Epithelial cell of proximal tubule (primary cell): ENCODE results near the gene ZZZ3. TPM values are rescaled to one million over a fixed set of nuclear protein-coding genes. Genes with fewer than 3 reads are reported as not detected.

ENCODE experiments used
- DNase-seq: peaks from one replicate; pipeline ENCODE4 v3.0.0-alpha.2; 2011; ENCODE audit warnings: low read depth
- H3K4me3 ChIP-seq: 2 replicates; pipeline ENCODE4 v1.5.1; 2011; ENCODE audit warnings: low read depth, mild to moderate bottlenecking, low read length
- total RNA-seq: library from RNA; depleted of rRNA; stranded (reverse); fragments of >200 nt; gene quantifications from 2 replicates; pipeline ENCODE4 v1.2.3, GENCODE V29; 2015
- TF ChIP-seq, protein P1 (sequence below): conservative IDR thresholded peaks from 2 replicates; pipeline ENCODE4 v1.5.1; 2012; ENCODE audit warnings: low read depth, mild to moderate bottlenecking, low read length

The ZZZ3 gene
- total RNA-seq, 1 donor from 2014 or later, result 32.1 TPM

DNA sequence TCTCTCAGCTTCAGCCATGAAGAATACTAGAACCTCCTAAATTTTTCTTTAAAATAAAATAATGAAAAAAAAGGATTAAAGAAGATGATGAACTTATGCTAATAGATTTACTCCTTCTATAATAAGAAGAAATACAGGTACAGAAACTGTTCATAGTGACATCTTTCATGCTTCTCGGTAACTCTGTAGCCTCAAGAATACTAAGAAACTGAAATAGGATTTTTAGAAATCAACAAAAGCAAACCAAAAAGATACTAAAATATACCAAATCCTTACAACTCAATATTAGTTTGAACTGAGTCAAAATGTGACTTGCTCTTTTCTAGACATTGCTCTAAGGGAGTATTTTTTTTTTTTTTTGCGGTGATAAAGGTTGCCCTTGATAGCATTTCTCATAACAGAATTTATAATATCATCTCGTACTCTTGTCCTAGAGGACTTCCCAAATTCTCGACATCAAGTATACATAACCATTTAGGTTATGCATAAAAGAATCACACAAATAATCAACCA is 42.8 kb downstream of the ZZZ3 start:
- H3K4me3 ChIP-seq, result no peak overlapping the region
- DNase-seq, result no peak
- TF ChIP-seq, protein P1, sequence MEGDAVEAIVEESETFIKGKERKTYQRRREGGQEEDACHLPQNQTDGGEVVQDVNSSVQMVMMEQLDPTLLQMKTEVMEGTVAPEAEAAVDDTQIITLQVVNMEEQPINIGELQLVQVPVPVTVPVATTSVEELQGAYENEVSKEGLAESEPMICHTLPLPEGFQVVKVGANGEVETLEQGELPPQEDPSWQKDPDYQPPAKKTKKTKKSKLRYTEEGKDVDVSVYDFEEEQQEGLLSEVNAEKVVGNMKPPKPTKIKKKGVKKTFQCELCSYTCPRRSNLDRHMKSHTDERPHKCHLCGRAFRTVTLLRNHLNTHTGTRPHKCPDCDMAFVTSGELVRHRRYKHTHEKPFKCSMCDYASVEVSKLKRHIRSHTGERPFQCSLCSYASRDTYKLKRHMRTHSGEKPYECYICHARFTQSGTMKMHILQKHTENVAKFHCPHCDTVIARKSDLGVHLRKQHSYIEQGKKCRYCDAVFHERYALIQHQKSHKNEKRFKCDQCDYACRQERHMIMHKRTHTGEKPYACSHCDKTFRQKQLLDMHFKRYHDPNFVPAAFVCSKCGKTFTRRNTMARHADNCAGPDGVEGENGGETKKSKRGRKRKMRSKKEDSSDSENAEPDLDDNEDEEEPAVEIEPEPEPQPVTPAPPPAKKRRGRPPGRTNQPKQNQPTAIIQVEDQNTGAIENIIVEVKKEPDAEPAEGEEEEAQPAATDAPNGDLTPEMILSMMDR, result no peak

DNA sequence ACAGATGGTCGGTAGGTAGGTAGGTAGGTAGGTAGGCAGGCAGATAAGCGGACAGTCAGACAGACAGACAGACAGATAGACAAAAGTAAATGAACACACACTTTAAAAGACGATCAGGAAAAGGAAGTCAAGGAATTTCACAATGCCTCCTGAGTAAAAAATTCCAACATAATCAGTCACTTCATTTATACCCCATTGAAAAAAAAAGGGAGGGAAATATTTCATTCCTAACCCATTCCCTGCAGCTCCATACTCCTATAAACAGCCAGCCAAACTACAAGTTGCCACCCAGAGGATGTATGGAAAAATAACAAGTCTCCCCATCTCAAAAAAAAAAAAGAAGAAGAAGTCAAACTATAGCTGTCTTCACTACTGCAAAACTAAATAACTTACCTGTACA is 43.4 kb downstream of the ZZZ3 start:
- no peak overlapping the region for H3K4me3 ChIP-seq
- DNase-seq, result no peak
- TF ChIP-seq, protein P1, result no peak

DNA sequence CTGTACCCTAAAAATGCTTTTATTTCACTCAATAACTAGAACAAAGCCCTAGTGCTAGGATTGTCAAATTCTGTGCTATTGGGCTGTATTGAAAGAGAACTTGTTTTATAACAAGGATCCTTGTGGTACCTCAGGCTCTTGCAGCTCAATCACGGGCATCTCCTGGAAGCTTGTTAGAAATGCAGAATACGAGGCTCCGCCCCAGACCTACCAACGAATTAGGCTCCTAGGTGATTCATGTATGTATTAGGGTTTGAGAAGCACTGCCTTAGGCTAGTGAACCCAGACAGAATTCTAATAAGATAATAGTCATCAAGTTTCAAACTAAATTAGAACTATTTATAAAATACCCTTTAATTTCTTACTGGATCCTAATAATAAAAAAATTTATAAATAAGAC is 45.6 kb downstream of the ZZZ3 start:
- H3K4me3 ChIP-seq, result no peak overlapping the region
- DNase-seq, result no peak

More for the DNA sequence above, 45.6 kb downstream of the ZZZ3 start:
- TF ChIP-seq, protein P1, result no peak

Other genes with a start within 250 kb of the ZZZ3 start
- 41.1 and 44.1 TPM in 2 replicates for gene USP33, start 77.2 kb upstream of the ZZZ3 start, total RNA-seq
- 7.9 and 8.9 TPM in 2 replicates for gene MIGA1, start 97.0 kb upstream of the ZZZ3 start, total RNA-seq
- gene NEXN, start 206.0 kb upstream of the ZZZ3 start, total RNA-seq, result 13.5 and 17.2 TPM in 2 replicates